DMS53 (cell line): Measurements from ENCODE around the gene CROCC.
"Not testable (repeated sequence)": the region's sequence is repeated elsewhere in the genome, so short reads cannot be mapped to it uniquely, and the experiment has no call there.

ENCODE experiments used
- DNase-seq: peaks from one replicate; lab custom pipeline; 2025; lab: John Stamatoyannopoulos, UW

The CROCC gene, protein sequence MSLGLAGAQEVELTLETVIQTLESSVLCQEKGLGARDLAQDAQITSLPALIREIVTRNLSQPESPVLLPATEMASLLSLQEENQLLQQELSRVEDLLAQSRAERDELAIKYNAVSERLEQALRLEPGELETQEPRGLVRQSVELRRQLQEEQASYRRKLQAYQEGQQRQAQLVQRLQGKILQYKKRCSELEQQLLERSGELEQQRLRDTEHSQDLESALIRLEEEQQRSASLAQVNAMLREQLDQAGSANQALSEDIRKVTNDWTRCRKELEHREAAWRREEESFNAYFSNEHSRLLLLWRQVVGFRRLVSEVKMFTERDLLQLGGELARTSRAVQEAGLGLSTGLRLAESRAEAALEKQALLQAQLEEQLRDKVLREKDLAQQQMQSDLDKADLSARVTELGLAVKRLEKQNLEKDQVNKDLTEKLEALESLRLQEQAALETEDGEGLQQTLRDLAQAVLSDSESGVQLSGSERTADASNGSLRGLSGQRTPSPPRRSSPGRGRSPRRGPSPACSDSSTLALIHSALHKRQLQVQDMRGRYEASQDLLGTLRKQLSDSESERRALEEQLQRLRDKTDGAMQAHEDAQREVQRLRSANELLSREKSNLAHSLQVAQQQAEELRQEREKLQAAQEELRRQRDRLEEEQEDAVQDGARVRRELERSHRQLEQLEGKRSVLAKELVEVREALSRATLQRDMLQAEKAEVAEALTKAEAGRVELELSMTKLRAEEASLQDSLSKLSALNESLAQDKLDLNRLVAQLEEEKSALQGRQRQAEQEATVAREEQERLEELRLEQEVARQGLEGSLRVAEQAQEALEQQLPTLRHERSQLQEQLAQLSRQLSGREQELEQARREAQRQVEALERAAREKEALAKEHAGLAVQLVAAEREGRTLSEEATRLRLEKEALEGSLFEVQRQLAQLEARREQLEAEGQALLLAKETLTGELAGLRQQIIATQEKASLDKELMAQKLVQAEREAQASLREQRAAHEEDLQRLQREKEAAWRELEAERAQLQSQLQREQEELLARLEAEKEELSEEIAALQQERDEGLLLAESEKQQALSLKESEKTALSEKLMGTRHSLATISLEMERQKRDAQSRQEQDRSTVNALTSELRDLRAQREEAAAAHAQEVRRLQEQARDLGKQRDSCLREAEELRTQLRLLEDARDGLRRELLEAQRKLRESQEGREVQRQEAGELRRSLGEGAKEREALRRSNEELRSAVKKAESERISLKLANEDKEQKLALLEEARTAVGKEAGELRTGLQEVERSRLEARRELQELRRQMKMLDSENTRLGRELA (N-terminal part only)

DNA sequence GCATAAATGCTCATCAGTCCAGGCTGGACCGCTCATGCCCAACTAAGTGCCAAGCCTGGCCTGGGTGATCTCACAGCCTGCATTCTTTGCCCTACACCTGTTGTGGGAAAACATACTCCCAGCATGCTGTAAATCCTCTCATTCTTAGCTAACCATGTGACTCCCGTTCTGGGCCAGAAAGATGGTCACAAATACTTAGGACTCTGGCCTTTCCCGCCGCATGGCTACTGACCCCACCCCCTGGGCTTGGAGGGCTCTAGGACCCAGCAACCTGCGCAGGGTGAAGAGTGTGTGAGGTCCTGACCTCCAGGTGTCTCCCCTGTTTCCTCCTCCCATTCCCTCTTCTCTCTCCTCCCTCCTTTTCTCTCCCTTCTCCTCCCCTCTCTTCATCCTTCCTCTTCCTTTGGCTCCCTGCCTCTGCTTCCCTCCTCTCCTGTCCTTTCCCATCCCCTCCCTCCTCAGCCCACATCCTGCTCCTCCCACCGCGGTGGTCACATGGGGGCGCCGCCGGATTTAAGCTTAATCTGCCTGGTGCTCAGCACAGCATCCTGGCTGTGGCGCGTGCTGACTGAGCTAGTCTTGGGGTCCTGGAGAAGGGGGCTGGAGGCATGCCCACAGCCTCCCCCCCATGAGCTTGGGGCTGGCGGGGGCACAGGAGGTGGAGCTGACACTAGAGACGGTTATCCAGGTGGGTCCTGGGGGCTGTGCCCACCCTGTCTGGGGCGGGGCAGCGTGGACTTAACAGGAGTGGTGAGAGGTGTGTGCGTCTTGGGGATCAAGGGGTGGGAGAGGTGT is at the start of gene CROCC:
TSS of gene CROCC (plus strand) at position 541 of the 795 bp plus-strand sequence. CDS start at position 629, 88 bp downstream.
- no peak for DNase-seq

DNA sequence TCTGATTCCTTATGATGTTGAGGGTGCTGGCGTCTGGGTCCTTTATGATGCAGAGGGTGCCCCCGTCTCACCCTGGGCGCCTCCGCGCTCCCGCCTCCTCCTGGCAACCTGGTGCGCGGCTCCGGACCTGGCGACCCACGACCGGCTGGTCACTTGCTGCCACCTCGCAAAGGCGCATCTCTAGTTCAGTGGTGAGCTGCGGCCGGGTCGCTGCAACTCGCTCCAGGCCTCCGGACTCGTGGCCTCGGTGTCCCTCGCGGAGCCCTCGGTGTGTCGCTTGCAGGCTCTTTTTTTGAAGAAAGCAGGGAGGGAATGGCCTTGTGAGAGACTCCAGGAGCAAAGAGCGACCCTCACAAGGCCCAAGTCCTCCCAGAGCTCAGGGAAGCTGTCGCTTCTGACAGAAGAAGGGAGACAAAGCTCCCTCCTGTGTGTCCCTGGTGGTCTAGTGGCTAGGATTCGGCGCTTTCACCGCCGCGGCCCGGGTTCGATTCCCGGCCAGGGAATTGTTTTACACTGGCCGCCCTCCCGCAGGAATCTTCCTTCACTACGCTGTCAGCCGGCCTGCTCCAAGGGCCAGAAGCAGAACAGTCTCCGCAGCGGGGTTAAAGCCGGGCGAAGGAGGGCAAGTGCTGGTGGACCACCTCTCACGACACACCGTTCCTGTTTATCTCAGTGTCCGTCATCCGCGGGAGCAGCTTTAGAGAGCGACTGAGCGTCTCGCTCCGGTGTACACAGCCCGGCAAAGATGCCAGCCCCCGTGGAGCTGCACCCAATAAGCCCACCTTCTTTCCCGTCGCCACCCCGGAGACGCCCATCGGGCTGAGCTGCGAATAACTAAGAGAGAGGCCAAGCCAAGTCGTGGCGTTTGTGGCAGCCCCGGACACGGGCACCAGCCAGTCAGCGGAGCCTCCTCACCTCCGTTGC is 49.3 kb upstream of the CROCC start:
- DNase-seq: peak; percentile 88

DNA sequence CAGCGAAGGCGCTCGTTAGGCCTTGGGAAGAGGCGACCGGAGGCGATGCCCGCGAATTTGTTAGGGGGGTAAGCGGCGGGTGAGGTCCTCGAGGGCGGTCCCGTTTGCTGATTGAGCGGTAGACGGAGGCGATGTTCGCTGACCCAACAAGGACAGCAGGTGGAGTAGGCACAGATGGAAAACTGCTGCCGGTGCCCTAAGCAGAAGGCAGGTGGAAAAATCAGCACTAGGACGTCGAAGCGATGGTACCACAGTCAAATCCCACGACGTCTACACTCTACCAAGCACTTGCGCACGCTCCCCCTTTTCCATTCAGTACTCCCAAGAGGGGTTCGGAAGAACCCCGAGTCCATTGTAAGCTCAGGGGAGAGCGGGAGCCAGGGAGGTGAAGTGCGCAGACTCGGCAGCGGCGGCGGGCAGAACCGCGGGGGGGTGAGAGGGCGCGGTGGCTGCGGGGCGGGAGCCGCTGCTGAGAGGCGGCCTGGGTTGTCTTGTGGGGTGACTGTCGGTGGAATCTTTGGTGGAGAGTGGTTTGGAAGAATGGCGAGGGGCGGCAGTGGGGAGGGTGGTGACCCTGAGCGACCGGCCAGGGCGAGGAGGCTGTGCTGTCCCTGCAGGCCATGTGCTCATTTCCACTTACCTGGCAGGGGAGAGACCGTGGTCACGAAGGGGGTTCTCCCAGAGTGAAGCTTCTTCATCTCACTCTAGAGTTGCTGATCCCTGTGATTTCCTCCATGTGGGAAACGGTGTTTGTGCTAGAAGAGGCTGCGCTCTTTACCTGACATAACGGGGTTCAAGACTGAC is 48.5 kb upstream of the CROCC start:
- peak; percentile 70 for DNase-seq

DNA sequence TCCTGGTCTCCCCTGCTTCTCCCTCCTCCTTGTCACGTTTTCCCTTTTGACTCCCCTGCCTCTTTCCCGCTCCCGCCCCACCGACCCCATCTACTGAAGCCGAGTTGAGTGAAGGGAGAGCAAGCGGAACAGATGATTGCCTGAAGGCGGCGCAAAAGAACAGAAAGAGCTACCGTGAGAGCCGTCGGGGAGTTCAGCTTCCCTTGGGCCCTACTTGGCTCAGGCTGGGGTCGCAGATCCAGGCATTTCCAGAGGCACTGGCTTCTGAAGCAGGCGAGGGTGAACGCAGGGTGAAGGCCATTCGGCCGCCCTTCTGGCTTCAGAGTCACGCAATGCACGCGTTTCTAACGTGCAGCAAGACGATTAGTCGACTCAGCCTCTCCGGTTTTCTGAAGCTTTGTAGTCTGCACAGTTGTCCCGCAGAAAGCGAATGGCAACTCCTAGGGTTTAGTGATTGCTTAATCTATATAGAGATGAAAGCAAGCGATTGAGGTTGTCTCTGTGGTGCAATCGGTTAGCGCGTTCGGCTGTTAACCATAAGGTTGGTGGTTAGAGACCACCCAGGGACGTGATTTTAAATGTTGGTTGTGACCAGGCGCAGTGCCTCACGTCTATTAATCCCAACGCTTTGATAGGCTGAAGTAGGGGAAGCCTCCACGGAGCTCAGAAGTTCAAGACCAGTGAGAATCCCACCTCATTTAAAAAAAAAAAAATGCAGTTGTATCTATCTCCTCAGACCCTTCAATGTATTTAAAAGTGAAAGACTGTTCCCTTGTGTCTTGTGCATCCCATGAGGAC is 46.6 kb upstream of the CROCC start:
- DNase-seq: not testable (repeated sequence)

DNA sequence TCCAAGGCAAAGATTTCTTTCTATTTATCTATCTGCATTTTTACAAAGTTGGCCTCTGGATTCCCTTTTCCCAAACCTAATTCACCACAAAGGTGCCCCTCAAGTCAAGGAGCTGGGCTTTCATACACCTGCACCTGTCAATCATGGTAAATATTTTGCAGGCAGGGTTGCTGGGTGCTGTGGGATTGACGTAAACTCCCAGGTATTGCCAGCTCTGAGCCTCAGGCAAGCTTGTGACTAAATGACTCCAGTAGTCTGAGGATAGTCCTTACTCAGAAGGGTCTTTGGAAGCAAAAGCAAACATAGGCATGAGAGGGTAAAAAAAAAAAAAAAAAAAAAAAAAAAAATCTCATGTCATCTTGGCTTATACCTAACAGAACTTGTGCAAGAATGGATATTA is 40.0 kb upstream of the CROCC start:
- peak; percentile 21 for DNase-seq

DNA sequence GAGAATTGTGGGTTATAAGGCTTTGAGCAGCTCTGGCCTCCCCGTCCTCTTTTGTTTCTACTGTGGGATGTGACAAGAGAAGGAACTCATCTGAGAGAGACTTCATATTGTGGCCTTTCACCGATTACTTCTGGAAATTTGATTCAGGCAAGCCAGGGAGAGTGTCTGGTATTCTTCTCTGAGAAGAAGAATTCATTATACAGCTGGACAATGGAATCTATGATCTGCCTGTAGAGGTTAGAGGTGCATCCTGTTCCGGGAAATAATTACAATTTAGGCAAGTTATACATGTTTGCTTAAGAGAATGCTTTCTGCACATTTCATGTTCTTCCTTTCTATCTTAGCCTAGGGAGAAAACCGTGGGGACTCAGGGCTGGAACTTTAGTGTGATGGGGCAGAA is 38.7 kb upstream of the CROCC start:
- DNase-seq: no peak

DNA sequence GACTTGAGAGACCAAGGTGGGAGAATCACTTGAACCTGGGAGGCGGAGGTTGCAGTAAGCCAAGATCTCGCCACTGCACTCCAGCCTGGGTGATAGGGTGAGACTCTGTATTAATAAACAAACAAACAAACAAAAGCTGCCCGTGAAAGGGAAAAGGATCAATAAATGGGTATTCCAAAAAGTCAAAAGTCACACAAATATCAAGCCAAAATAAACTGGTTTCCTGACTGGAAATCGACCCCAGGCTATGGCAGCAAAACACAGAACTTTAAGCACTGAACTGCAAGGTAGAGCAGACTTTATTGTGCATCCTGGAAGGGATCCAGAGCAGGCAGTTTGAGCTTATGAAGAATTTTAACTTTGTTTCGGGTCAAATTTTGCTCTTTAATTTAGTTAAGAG is 37.2 kb upstream of the CROCC start:
- DNase-seq: not testable (repeated sequence)

DNA sequence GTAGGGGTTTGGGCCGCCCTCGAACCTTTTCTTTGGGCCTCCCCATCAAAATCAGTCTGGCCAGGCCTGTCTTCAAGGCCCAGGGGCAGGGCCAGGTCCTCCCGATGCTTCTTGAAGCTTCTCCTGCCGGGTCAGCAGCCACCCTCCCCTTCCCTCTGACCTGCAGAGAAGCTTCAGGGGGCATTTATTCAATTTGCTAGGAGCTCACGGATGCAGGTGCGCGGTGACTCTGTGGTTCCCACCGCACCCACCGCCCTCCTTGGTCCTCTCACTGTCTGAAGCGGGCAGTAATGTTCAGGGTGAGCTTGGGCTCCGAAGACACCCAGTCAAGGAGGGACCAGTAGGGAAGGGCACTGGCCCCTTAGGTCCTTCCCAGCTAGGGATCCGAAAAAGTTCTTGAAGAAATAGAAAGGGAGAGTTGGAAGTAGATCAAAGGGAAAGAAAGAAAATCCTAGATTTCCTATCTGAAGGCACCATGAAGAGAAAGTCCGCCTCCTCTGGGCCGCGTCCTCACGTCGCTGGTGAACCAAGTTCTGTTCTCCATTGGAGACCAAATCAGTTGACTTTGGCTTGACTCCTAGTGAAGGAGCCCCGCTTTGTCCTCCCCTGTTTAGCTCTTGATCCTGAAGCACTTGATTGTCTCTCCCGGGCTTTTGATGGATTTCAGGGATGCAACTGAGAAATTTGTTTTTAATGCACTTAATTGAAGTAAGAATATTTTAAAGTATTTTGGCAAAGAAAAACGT is 34.7 kb upstream of the CROCC start:
- DNase-seq: no peak

DNA sequence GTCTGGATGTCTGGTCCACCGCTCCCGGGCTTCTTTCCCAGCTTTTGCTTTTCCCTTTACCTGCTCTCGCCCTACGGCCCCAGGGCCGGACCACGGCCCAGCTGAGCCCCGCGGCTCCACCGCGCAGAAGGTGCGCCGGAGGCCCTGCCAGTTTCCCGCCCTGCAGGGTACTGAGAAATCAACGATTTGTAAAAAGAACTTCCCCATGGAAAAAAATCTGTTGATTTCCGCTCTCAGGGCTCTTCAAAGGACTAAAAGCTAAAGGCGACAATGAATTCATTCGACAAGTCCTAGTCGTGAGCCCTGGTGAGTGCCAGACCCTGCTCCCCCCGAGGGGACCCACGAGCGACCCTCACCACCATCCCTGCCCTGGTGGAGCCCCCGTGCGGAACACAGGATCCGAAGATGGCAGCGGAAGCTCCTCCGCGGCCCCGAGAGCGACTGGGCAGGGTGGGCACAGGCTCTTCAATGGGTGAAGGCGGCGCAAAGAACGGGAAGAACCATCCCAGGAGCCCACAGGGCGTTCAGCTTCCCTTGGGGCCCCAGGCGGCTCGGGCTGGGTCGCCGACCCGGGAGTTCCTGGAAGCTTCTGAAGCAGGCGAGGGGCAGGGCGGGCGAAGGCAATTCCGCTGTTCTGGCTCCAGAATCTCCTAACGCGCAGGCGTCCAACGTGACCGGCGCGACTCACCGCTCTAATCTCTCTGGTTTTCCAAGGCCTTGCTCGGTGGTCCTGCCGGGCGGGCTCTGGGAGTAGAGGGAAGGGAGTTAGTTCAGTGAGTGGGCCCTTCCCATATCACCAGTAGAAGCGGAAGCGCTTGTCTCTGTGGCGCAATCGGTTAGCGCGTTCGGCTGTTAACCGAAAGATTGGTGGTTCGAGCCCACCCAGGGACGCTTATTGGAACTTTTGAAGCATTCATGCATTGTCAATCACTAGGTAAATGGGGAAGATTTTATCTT is 32.6 kb upstream of the CROCC start:
- DNase-seq: peak; percentile 84

DNA sequence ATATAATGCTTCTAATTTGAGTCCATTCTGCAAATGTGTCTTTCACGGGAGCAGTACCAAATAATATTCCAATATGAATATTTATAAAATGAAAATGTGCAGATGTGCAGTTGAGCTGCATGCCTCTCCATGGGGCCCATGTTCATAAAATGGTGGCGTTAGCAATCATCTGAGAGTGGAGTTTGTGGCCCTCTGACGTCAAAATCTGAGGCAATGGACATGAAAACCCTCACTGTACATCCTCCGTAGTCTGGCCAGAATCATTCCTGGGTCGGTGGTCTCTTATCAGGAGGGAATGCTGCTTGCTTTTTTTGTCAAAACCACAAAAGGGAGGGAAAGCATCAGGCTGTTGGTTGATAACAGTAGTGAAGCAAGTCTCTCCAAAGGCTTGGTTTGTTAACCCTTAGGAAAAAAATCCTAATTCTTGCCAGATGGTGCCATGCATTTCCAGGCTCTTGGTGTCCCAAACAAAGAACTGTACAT is 31.2 kb upstream of the CROCC start:
- not testable (repeated sequence) for DNase-seq

DNA sequence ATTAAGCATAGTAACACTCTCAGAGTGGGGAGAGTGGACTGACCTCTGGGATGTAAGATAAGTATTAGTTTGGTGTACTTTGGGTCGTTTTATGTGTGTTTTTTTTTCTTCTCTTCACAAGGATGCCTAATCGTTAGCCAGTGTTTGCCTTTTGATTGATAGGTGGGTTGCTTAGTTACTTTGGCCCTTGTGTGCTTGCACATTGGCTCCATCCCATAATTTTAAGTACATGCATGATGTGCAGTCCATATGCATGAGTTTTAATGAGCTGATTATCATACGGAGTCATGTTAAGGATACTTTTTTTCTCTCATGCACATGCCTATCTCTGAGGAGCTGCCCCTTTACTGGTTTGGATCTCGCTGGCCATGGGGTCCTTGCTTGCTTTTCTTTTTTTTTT is 30.7 kb upstream of the CROCC start:
- not testable (repeated sequence) for DNase-seq

DNA sequence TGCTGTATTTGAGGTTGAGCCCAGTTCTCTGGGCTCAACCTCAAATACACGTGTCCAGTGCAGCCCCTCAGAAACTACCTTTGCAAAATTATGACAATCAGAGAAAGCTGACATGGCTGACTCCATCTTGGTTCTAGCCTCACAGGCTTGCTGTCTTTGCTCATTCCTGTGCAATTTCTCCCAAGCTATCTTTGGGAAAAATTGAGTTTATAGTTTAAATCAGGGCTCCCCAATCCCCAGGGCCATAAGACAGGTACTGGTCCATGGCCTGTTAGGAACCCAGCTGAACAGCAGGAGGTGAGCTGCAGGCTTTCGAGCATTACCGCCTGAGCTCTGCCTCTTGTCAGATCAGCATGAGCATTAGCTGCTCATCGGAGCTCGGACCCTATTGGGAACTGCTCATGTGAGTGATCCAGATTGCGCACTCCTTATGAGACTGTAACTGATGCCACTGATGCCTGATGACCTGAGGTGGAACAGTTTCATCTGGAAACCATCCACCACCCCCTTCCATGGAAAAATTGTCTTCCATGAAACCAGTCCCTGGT is 28.7 kb upstream of the CROCC start:
- not testable (repeated sequence) for DNase-seq

DNA sequence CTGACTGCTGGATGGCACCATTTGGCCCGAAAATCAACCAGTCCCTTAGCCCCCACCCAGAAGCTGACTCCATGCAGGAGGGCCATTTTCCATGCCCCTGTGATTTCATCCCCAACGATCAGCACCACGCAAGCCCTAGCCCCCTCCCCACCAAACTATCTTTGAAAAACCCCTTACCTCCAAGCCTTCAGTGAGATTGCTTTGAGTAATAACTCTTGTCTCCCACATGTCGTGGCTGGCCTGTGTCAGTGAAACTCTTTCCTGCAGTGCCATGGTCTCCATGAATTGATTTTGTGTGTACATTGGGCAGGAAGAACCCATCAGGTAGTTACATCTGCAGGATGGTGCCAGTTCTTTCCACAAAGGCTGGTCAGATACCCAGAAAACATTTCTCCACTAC is 27.9 kb upstream of the CROCC start:
- DNase-seq: not testable (repeated sequence)

DNA sequence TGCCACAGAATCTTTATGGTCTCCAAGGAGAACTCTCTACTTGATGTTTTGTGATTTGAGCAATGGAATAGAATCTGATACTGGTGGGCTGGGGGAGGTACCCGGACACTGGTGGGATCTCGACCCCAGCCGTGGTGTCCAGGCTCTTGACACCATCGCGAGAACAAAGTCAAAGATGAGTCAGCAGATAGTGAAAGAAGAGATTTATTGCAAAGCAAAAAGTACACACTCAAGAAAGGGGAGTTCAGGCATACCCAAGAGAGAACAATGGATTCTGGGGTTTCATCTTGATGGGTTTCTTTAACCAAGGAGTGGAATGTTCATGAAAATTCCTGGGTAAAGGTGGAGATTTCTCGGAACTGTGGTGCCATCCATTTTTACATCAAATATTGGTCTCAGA is 27.4 kb upstream of the CROCC start:
- not testable (repeated sequence) for DNase-seq

DNA sequence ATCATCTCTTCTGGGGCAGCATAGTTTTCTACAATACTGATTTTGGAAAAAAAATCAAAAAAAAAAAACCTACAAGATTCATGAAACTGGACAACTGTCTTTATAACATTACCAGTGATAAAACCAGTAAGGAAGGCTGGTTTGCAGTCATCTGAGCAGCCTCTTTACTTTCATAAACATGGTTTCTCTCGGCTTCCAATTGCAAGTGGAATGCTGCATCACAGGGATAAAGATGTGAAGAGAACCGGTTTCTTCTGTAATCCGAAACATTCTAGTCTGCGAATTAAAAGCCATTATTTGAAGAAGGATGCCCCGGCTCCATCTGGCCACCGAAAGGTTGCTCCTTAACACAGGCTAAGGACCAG is 26.5 kb upstream of the CROCC start:
- not testable (repeated sequence) for DNase-seq
